GM12878 (cell line): Measurements from ENCODE around the gene POLR3G. TPM values are rescaled to one million over a fixed set of nuclear protein-coding genes. Genes with fewer than 3 reads are reported as not detected.

Experiments
- ATAC-seq: fragments of 200-7000 bp; cut with Tn5 transposase; 3 replicates; pipeline ENCODE4 v1.9.1; 2020; ENCODE audit warnings: mild to moderate bottlenecking, moderate library complexity
- BruUV-seq: library from RNA; stranded (reverse); fragments of 400-500 nt; replicated peaks from 2 replicates; lab custom pipeline; 2021; lab: Mats Ljungman, UMichigan
- CTCF ChIA-PET: fragments of 300-600 bp; sonication (Branson Sonifier 250); formaldehyde crosslinking; extraction: SDS; loops from one replicate; lab custom pipeline; 2021; ENCODE audit warnings: inconsistent platforms; lab: Yijun Ruan, JAX
- POLR2A ChIA-PET: fragments of 350-600 bp; formaldehyde crosslinking; extraction: SDS; loops from one replicate; lab custom pipeline; 2021; ENCODE audit warnings: inconsistent platforms; lab: Charles Lee
- RAD21 ChIA-PET: fragments of 300-600 bp; sonication (Branson Sonifier 250); formaldehyde crosslinking; loops from one replicate; lab custom pipeline; 2023; ENCODE audit warnings: antibody characterized with exemption; ENCODE audit not compliant: unreplicated experiment; lab: Charles Lee
- SMC1A ChIA-PET: fragments of 300-600 bp; sonication (Branson Sonifier 250); formaldehyde crosslinking; loops from one replicate; lab custom pipeline; 2023; ENCODE audit not compliant: unreplicated experiment, uncharacterized antibody; lab: Charles Lee
- DNase-seq: peaks from one replicate; pipeline ENCODE4 v3.0.0-alpha.2; 2011; ENCODE audit warnings: low read depth, low spot score
- FAIRE-seq: peaks from 3 replicates; lab custom pipeline; 2011; peaks lifted over from hg19 to GRCh38; lab: Jason Lieb, UNC
- H2AFZ ChIP-seq: 2 replicates; pipeline ENCODE4 v1.6.0; 2011; ENCODE audit warnings: low read depth, low read length, control low read depth; ENCODE audit not compliant: control insufficient read depth
- H3K27ac ChIP-seq: 2 replicates; pipeline ENCODE4 v1.5.1; 2011; ENCODE audit warnings: control low read depth; ENCODE audit not compliant: control insufficient read depth, insufficient read depth
- H3K27me3 ChIP-seq, 2 experiments: replicated peaks in 1 of 2; 2 replicates each; pipeline versions ENCODE4 v1.6.0 to v1.6.1; 2011; ENCODE audit warnings: low read length in 1 of 2; ENCODE audit not compliant: control insufficient read depth in 2 of 2, insufficient read depth in 2 of 2
- H3K36me3 ChIP-seq, 2 experiments: 2 replicates each; pipeline ENCODE4 v1.5.1; 2011; ENCODE audit warnings: low read length in 1 of 2; ENCODE audit not compliant: control insufficient read depth in 2 of 2, insufficient read depth in 2 of 2
- H3K4me1 ChIP-seq: 2 replicates; pipeline ENCODE4 v1.6.1; 2011; ENCODE audit warnings: mild to moderate bottlenecking, low read length, moderate library complexity, mixed read lengths; ENCODE audit not compliant: control insufficient read depth, insufficient read depth
- H3K4me2 ChIP-seq: 2 replicates; pipeline ENCODE4 v1.6.0; 2011; ENCODE audit warnings: control low read depth; ENCODE audit not compliant: control insufficient read depth, insufficient read depth
- H3K4me3 ChIP-seq: fragments of 200-600 bp; sonication (generic); 2 replicates; pipeline ENCODE4 v1.5.1; 2016
- H3K79me2 ChIP-seq: 2 replicates; pipeline ENCODE4 v1.6.0; 2011; ENCODE audit warnings: low read length; ENCODE audit not compliant: control insufficient read depth, insufficient read depth
- H3K9ac ChIP-seq: 2 replicates; pipeline ENCODE4 v1.8.0; 2011; ENCODE audit warnings: low read length, control low read depth, mixed read lengths; ENCODE audit not compliant: control insufficient read depth, insufficient read depth
- H3K9me3 ChIP-seq: replicated peaks from 3 replicates; pipeline ENCODE4 v1.5.1; 2011; ENCODE audit warnings: mild to moderate bottlenecking, low read length; ENCODE audit not compliant: control insufficient read depth, insufficient read depth
- H4K20me1 ChIP-seq: 2 replicates; pipeline ENCODE4 v1.6.0; 2011; ENCODE audit not compliant: control insufficient read depth, insufficient read depth
- BCL11A ChIP-seq: IDR thresholded peaks from 2 replicates; pipeline ENCODE4 v1.6.1; 2011; ENCODE audit warnings: low read depth, low read length
- CREB1 ChIP-seq: IDR thresholded peaks from 2 replicates; pipeline ENCODE4 v1.6.1; 2012; ENCODE audit warnings: low read depth, mild to moderate bottlenecking, inconsistent platforms
- ELK1 ChIP-seq: IDR thresholded peaks from 2 replicates; pipeline ENCODE4 v1.6.1; 2012; ENCODE audit warnings: low read depth, low read length, improper control_type of control experiment
- EP300 ChIP-seq, 2 experiments: fragments of 150-350 bp in 1 of 2; IDR thresholded peaks; 2 replicates each; pipeline ENCODE4 v1.6.1; 2011 to 2012; ENCODE audit warnings: low read depth in 2 of 2, low read length in 2 of 2, borderline replicate concordance in 1 of 2, improper control_type of control experiment in 1 of 2, inconsistent platforms in 1 of 2; ENCODE audit not compliant: control insufficient read depth in 1 of 2
- EZH2 ChIP-seq: IDR thresholded peaks from 2 replicates; pipeline ENCODE4 v1.6.1; 2012; ENCODE audit warnings: low read depth, mild to moderate bottlenecking, control low read depth, inconsistent platforms, low read length, borderline replicate concordance; ENCODE audit not compliant: control insufficient read depth
- HDGF ChIP-seq: fragments of 450-650 bp; IDR thresholded peaks from 2 replicates; pipeline ENCODE4 v1.6.1; 2016; ENCODE audit warnings: antibody characterized with exemption
- JUND ChIP-seq: IDR thresholded peaks from 2 replicates; pipeline ENCODE4 v1.6.1; 2012; ENCODE audit warnings: low read depth, mild to moderate bottlenecking, low read length, improper control_type of control experiment, moderate library complexity
- MXI1 ChIP-seq: fragments of 150-350 bp; IDR thresholded peaks from 2 replicates; pipeline ENCODE4 v1.6.1; 2011; ENCODE audit warnings: low read depth, mild to moderate bottlenecking, inconsistent platforms, low read length, improper control_type of control experiment
- NBN ChIP-seq: fragments of 450-650 bp; IDR thresholded peaks from 2 replicates; pipeline ENCODE4 v1.6.1; 2016
- NFXL1 ChIP-seq: fragments of 450-650 bp; IDR thresholded peaks from 2 replicates; pipeline ENCODE4 v1.6.1; 2017; ENCODE audit warnings: antibody characterized with exemption, mild to moderate bottlenecking, borderline replicate concordance
- POLR2AphosphoS2 ChIP-seq: IDR thresholded peaks from 2 replicates; pipeline ENCODE4 v1.6.1; 2011; ENCODE audit warnings: low read depth, mild to moderate bottlenecking, low read length, improper control_type of control experiment, moderate library complexity
- SMARCA5 ChIP-seq: fragments of 450-650 bp; IDR thresholded peaks from 2 replicates; pipeline ENCODE4 v1.6.1; 2017; ENCODE audit warnings: mild to moderate bottlenecking
- YY1 ChIP-seq: IDR thresholded peaks from 2 replicates; pipeline ENCODE4 v1.6.1; 2011; ENCODE audit warnings: low read depth, mild to moderate bottlenecking, low read length
- in situ Hi-C: fragments of 300-500 bp; cut with MboI; formaldehyde crosslinking; loops from 9 replicates; pipeline ENCODE4 v1.14.3; 2018; ENCODE audit warnings: mixed read lengths
- intact Hi-C: fragments of 100-400 bp; cut with micrococcal nuclease; formaldehyde crosslinking; loops from one replicate; pipeline ENCODE4 v1.14.2; 2022; ENCODE audit not compliant: unreplicated experiment
- polyA plus RNA-seq, 11 experiments: library from polyadenylated mRNA; depleted of rRNA in 4 of 11; unstranded in 6 of 11; stranded (reverse) in 5 of 11; fragments of >200 nt; fragmentation: Nextera tagmentation in 4 of 11; fragmentation: Illumina TruSeq in 1 of 11; extraction: Ambion mirVana in 4 of 11; extraction: Trizol in 1 of 11; gene quantifications; 1 replicate in 1 of 11; 2 replicates in 10 of 11; pipeline versions ENCODE4 v1.2.1 to v1.2.3, GENCODE V29; 2011 to 2016; ENCODE audit warnings: inconsistent platforms in 2 of 11, missing spikeins in 2 of 11, low read depth in 1 of 11
- total RNA-seq, 4 experiments: library from RNA; depleted of rRNA in 3 of 4; stranded (reverse); fragments of >200 nt in 3 of 4; fragmentation: Illumina TruSeq in 1 of 4; extraction: Trizol in 1 of 4; gene quantifications; 2 replicates each; pipeline versions ENCODE4 v1.2.1 to v1.2.3, GENCODE V29; 2013 to 2021
- TF ChIP-seq, protein P1 (sequence below): fragments of 450-650 bp; IDR thresholded peaks from 2 replicates; pipeline ENCODE4 v1.6.1; 2016; ENCODE audit warnings: mild to moderate bottlenecking
- TF ChIP-seq, protein P2 (sequence below): fragments of 450-650 bp; formaldehyde crosslinking; IDR thresholded peaks from 2 replicates; pipeline ENCODE4 v1.4.0; 2020; ENCODE audit warnings: mild to moderate bottlenecking, moderate library complexity

POLR3G gene
- total and polyA plus RNA-seq, 10 of the 15 experiments (the other 5 are each of a cell fraction or from before 2014, with no cell fraction given), result 15.2 to 50.9 (median 27.5) TPM

- TF ChIP-seq, protein P1, sequence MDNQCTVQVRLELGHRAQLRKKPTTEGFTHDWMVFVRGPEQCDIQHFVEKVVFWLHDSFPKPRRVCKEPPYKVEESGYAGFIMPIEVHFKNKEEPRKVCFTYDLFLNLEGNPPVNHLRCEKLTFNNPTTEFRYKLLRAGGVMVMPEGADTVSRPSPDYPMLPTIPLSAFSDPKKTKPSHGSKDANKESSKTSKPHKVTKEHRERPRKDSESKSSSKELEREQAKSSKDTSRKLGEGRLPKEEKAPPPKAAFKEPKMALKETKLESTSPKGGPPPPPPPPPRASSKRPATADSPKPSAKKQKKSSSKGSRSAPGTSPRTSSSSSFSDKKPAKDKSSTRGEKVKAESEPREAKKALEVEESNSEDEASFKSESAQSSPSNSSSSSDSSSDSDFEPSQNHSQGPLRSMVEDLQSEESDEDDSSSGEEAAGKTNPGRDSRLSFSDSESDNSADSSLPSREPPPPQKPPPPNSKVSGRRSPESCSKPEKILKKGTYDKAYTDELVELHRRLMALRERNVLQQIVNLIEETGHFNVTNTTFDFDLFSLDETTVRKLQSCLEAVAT, result no peak
- no peak for TF ChIP-seq CREB1
- no peak for TF ChIP-seq YY1
- no peak for TF ChIP-seq NBN
- TF ChIP-seq SMARCA5, result no peak
- no peak for TF ChIP-seq HDGF
- no peak for TF ChIP-seq JUND
- no peak for TF ChIP-seq ELK1
- TF ChIP-seq EP300 (IDR thresholded peaks at IDR 0.05; ENCODE audit: borderline replicate concordance in 1 of 2, control insufficient read depth in 1 of 2, low read depth in 2 of 2, low read length in 2 of 2), result no peak
- TF ChIP-seq EZH2, result no peak
- no peak for TF ChIP-seq NFXL1
- TF ChIP-seq, protein P2, sequence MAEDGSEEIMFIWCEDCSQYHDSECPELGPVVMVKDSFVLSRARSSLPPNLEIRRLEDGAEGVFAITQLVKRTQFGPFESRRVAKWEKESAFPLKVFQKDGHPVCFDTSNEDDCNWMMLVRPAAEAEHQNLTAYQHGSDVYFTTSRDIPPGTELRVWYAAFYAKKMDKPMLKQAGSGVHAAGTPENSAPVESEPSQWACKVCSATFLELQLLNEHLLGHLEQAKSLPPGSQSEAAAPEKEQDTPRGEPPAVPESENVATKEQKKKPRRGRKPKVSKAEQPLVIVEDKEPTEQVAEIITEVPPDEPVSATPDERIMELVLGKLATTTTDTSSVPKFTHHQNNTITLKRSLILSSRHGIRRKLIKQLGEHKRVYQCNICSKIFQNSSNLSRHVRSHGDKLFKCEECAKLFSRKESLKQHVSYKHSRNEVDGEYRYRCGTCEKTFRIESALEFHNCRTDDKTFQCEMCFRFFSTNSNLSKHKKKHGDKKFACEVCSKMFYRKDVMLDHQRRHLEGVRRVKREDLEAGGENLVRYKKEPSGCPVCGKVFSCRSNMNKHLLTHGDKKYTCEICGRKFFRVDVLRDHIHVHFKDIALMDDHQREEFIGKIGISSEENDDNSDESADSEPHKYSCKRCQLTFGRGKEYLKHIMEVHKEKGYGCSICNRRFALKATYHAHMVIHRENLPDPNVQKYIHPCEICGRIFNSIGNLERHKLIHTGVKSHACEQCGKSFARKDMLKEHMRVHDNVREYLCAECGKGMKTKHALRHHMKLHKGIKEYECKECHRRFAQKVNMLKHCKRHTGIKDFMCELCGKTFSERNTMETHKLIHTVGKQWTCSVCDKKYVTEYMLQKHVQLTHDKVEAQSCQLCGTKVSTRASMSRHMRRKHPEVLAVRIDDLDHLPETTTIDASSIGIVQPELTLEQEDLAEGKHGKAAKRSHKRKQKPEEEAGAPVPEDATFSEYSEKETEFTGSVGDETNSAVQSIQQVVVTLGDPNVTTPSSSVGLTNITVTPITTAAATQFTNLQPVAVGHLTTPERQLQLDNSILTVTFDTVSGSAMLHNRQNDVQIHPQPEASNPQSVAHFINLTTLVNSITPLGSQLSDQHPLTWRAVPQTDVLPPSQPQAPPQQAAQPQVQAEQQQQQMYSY (CRISPR knock-in tag), result no peak
- no peak for TF ChIP-seq POLR2AphosphoS2
- no peak for TF ChIP-seq MXI1
- no peak for TF ChIP-seq BCL11A
- no peak overlapping the region for H2AFZ ChIP-seq
- DNase-seq (no peak), ATAC-seq (no peak), FAIRE-seq (no peak)
- no TSS peak for BruUV-seq
- H3K4me1 ChIP-seq, result no peaks in the 10 kb centered on the region
- H3K4me3 ChIP-seq, result no peak overlapping the region
- intact Hi-C loops, result no loop called here
- POLR2A ChIA-PET, result interaction anchor here (0.7 kb wide), 1 partner anchor 1139 kb away, joined by 4 read pairs; no protein-coding TSS in a partner anchor
- no peaks in the 10 kb centered on the region for H4K20me1 ChIP-seq
- SMC1A ChIA-PET, result interaction anchor here (1.4 kb wide), 1 partner anchor 49 kb away, joined by 5 read pairs; no protein-coding TSS in a partner anchor
- H3K9me3 ChIP-seq, result no peaks in the 10 kb centered on the region
- RAD21 ChIA-PET, result no interaction called here
- H3K4me2 ChIP-seq, result no peak overlapping the region
- no peak overlapping the region for H3K9ac ChIP-seq
- in situ Hi-C loops, result no loop called here
- no peak overlapping the region for H3K27ac ChIP-seq
- peaks cover 1 to 19% of the 10 kb centered on the region in 2 experiments; a peak in 3 of 4 replicates for H3K27me3 ChIP-seq
- CTCF ChIA-PET, result interaction anchor here (0.7 kb wide), 1 partner anchor 290 kb away, joined by 3 read pairs; no protein-coding TSS in a partner anchor
- H3K36me3 ChIP-seq, result no peaks in the 10 kb centered on the region
- no peaks in the 10 kb centered on the region for H3K79me2 ChIP-seq
Measured at GRCh38 chr5:90555666-90556065, 81.0 kb downstream of the POLR3G start.
